HG02763 (cell line): ENCODE data around the gene DNAJB4.
"Not testable (repeated sequence)": the region's sequence is repeated elsewhere in the genome, so short reads cannot be mapped to it uniquely, and the experiment has no call there.

Source experiments
- ATAC-seq: cut with Tn5 transposase; IDR thresholded peaks from one replicate; pipeline ENCODE4 v1.9.1; 2021; ENCODE audit warnings: mild to moderate bottlenecking, moderate library complexity; ENCODE audit not compliant: unreplicated experiment

Gene DNAJB4

GRCh38 chr1:77990629-77991204, 14.0 kb upstream of the DNAJB4 start:
- ATAC-seq, result no peak

GRCh38 chr1:77991638-77992037, 13.1 kb upstream of the DNAJB4 start:
- ATAC-seq, result no peak

GRCh38 chr1:77994117-77994705, 10.5 kb upstream of the DNAJB4 start:
- ATAC-seq, result no peak

- ATAC-seq, result no peak
Observed at GRCh38 chr1:77996734-77997133, 8.0 kb upstream of the DNAJB4 start.

DNA sequence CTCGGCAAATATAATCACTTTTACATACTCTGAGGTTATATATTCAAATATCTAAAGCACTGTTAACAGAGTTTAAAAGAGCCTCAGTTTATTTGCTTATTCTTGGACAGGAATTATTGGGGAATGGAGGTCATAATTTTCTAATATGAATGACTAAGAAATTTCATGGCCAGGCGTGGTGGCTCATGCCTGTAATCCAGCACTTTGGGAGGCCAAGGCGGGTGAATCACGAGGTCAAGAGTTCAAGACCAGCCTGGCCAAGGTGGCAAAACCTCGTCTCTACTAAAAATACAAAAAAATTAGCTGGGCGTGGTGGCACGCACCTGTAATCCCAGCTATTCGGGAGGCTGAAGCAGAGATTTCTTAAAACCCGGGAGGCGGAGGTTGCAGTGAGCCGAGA, 4.2 kb upstream of the DNAJB4 start:
- not testable (repeated sequence) for ATAC-seq

- no peak for ATAC-seq
Observed at GRCh38 chr1:78003070-78003746, 1.5 kb upstream of the DNAJB4 start.

DNA sequence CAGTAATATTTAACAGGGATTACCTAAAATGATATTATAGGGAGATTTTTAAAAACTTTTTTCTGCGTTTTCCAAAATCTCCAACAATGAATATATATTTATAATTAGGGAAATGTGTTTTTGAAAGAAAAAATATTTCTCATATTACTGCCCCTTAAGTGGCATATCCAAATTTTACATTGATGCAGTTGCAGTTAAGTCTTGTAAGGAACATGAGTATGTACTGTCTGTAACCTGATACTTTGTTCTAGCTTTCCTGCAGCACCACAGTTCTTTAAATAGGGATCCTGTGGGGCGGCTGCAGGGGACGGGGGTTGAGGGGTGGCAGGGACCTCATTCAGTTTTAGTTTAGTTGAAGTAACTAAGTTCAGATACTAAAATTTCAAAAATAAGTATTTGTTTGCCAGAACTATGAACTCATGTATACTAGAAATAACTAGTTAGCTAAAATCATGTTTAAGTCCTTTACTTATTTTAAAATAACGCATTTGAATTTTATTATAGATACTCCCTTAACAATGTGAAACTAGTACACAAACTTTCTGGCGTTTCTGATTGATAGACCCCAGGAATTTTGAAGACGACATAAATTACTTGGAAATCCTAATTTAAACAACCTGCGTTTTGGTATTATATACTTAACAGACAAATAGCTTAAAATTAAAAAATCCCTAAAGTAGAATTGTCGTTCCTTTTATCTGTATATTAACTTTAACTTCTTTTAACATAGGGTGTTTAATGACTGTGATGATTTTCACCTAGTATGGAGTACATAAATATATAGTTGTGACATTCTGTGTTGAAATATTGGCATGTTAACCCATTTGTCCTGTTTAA, 639 bp upstream of the DNAJB4 start:
- peak; percentile 44 for ATAC-seq

- ATAC-seq, result no peak
Observed at GRCh38 chr1:78005448-78005722, 646 bp downstream of the DNAJB4 start.

- no peak for ATAC-seq
Observed at GRCh38 chr1:78005755-78006154, 1.0 kb downstream of the DNAJB4 start.

DNA sequence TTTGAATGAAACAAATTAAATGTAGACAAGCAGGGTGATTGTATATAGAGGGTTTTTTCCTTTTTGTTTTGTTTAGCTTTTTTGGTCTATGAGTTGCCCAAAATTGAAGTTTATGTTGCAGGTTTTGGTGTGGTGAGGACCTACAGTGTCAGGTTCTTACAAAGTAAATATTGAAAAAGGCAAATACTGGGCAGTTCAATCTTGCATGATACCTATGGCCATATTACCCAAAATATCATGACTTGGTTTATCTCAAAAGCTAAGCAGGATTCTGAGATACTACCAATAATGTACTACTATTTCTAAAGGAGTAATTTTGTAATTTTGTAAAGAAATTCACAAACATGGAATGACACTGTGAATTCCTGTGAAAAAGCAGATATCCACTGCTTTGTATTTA, 1.8 kb downstream of the DNAJB4 start:
- no peak for ATAC-seq

DNA sequence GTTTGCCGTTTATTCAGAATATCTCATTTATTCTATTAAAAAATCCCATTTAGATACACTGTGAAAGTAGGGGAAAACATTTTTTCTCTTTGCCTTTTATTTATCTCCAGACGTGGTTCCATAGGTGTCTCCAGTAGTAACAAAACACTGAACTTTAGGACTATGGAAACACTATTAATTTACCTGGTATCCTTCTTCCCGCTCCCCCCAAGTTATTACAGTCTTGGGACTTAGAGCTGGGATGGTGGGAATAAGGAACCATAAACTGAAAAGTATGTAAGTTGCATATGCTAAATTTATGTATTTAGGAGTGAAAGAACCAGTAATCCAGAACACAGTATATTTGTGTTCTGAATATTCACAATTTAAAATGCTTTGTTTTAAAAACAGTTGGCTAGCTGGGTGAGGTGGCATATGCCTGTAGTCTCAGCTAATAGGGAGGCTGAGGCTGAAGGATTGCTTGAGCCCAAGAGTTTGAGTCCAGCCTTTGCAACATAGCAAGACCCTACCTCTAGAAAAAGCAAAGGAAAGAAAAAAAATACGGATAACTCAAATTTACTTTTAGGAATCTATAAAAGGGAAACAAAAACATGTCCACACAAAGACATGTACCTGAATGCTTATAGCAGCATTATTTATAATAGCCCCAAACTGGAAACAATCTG, 3.1 kb downstream of the DNAJB4 start:
- no peak for ATAC-seq

DNA sequence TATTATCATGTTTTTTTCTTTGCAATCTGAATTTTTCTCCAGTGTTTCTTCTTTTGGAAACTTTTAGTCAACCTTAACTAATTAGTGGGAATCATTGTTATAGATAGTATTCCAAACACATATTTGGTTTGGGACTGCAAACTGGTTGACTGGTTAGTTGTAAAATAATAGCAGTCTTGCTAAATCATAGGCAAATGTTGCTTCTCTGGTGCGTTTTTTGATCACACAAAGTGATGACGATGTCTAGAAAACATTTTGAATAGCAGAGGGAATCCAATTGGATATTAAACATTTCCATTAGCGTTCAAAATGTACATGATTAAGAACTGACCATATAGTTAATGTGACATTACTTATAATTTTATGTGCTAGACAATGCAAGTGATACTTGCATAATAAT, 4.5 kb downstream of the DNAJB4 start:
- no peak for ATAC-seq

DNA sequence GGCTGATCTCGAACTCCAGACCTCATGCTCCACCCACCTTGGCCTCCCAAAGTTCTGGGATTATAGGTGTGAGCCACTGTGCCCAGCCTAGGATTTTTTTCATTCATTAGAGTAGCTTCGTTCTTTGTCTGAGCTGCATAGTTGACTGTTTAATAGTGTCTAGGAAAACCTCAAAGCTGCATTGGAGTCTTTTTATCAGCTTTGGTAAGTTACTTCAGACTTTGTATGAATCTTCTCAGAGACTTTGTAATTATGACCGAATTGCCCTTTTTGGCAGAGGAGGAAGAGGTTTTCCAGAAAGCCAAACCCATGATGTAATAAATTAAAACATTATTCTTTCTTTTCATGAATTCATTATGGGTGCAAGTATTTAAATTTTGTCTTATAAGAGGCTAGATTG, 5.1 kb downstream of the DNAJB4 start:
- ATAC-seq, result no peak

- ATAC-seq, result no peak
Observed at GRCh38 chr1:78011050-78011449, 6.3 kb downstream of the DNAJB4 start.

DNA sequence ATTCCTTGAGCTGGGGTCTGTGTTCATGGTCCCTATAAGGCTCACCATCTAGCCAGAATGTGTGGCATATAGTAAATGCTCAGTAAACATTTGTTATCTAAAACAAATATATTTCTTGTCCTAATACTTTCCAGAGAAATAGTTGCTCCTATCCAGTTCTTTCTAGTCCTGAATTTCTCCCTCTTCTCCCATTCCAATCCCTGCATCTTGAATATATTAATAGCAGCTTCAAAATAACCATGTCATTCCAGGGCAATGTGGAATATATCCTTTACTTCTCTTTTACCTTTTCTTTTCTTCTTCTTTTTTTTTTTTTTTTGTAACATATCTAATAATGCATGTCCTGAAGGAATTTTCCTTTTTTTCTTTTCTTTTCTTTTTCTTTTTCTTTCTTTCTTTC, 10.4 kb downstream of the DNAJB4 start:
- no peak for ATAC-seq

DNA sequence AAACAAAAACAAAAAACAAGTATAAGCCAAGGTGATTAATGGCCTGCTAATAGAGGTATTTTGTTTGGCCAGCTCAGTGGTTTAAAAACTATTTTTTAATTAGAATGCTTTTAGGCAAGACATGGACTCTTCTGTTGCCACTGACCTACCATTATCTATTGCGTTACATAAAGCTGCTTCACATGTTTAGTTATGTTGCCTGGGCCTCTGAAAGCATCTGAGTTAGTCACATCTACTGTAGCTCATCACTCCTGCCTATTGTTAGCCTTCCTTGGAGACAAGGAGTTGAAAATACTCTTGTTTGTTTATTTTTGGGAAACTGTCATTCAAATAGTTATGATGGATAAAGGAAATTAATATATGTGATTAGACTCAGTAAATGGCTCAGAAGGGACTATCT, 14.3 kb downstream of the DNAJB4 start:
- no peak for ATAC-seq

DNA sequence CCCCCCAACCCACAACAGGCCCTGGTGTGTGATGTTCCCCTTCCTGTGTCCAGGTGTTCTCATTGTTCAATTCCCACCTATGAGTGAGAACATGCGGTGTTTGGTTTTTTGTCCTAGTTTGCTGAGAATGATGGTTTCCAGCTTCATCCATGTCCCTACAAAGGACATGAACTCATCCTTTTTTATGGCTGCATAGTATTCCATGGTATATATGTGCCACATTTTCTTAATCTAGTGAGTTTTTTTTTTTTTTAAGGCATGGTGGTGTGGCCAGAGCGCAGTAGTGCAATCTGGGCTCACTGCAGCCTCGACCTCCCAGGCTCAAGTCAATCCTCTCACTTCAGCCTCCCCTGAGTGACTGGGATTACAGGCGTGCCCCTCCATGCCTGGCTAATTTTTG, 16.4 kb downstream of the DNAJB4 start:
- not testable (repeated sequence) for ATAC-seq

GRCh38 chr1:78029793-78030192, 25.1 kb downstream of the DNAJB4 start:
- no peak for ATAC-seq

- ATAC-seq, result no peak
Observed at GRCh38 chr1:78032996-78033796, 28.5 kb downstream of the DNAJB4 start.

- no peak for ATAC-seq
Observed at GRCh38 chr1:78033797-78034172, 29.0 kb downstream of the DNAJB4 start.

GRCh38 chr1:78035121-78035520, 30.4 kb downstream of the DNAJB4 start:
- ATAC-seq, result no peak
